ENCODE results near the gene UBALD2.
"Not testable (repeated sequence)": the region's sequence is repeated elsewhere in the genome, so short reads cannot be mapped to it uniquely, and the experiment has no call there.

The UBALD2 gene

GRCh38 chr17:76266244-76266938 is 1.2 kb downstream of the UBALD2 start:
- no peak for DNase-seq

GRCh38 chr17:76267051-76267576 is 2.0 kb downstream of the UBALD2 start:
- no peak for DNase-seq

- not testable (repeated sequence) for DNase-seq
These were observed 2.4 kb downstream of the UBALD2 start for GRCh38 chr17:76267581-76268001.

DNA sequence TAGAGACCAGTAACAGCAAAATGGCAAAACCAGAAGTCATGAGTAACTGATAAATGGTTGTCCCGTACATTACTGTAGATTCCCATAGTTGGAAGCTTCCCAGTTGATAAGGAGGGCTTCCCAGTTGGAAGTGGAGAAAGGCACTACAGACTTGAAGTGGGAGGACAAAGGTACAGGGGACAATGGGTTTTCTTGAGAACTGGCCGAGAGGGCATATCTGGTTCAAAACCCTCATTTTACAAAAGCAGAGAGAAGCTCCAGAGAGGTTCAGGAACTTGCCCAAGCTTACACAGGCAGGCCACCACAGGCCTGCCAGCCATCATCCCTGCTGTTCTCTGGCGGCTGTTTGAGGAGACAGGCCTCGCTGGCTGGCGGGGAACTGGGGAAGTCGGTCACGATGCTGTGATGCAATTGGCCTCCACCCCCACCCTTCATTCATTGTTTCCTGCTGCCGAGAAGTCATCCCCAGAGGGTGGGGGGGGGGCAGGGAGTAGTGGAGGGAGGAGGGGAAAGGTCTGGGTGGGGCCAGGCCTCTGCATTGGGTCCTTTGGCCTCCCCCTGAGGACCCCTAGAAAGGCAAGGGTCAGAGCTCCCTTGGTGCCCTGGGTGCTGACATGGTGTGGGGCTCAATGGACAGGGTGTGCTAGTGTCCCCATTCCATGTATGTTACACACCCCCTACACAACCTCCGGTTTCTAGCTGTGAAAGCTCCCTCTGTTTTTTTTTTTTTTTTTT is 3.0 kb downstream of the UBALD2 start:
- DNase-seq: peak; percentile 67

- DNase-seq: no peak
These were observed 4.1 kb downstream of the UBALD2 start for GRCh38 chr17:76268991-76269981.

DNA sequence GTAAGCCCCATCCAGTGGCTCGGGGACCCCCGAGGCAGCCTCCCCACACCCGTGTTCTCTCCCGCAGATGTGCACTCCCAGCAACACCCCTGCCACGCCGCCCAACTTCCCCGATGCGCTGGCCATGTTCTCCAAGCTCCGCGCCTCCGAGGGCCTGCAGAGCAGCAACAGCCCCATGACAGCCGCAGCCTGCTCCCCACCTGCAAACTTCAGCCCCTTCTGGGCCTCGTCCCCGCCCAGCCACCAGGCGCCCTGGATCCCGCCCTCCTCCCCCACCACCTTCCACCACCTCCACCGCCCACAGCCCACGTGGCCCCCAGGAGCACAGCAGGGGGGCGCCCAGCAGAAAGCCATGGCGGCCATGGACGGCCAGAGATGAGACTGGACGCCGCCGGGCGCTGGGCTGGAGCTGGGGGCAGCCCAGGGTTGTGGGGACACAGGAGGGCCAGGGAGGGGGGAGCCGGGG is 5.0 kb downstream of the UBALD2 start:
- DNase-seq: no peak

DNA sequence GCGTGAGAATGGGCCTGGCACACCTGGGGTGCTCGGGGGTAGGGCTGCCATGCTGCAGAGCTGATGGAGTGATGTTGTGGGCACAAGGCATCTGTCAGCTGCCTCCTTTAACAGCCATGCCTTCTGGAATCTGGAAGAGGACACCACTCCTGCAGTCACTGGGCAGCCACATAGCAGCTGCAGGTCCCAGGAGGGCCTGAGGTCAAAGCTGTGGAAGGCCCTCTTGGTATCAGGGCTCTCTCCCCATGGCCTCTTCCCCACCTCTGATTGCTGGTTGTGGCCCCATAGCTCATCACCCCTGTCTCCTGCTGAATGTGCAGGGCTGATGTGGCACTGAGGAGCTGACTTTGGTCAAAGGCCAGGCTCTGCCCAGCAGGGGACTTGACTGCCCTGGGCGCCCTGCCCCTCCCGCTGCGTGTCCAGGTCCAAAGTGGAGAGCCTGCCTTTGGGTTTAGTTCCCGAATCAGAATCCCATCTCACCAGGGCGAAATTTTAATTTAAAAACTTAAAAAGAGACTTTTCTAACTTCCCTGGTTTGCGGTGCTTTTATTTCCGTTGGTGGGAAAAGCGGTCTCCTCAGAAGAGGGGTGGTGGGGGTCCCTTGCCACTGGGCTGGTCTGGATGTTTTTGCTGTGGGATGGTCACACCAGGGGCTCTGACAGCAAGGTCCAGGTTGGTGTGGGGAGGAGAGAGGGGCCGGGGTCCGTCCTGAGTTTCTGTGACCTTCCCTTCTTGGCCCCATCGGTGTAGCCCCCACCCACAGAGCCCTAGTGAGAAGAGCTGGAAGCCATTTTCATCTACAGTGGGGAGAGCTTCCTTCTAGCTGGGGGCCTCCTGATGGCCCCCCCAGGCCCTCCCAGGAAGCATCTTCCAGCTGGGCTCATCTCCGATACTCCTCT is 5.9 kb downstream of the UBALD2 start:
- DNase-seq: no peak

- no peak for DNase-seq
These were observed 6.8 kb downstream of the UBALD2 start for GRCh38 chr17:76271669-76272540.

DNA sequence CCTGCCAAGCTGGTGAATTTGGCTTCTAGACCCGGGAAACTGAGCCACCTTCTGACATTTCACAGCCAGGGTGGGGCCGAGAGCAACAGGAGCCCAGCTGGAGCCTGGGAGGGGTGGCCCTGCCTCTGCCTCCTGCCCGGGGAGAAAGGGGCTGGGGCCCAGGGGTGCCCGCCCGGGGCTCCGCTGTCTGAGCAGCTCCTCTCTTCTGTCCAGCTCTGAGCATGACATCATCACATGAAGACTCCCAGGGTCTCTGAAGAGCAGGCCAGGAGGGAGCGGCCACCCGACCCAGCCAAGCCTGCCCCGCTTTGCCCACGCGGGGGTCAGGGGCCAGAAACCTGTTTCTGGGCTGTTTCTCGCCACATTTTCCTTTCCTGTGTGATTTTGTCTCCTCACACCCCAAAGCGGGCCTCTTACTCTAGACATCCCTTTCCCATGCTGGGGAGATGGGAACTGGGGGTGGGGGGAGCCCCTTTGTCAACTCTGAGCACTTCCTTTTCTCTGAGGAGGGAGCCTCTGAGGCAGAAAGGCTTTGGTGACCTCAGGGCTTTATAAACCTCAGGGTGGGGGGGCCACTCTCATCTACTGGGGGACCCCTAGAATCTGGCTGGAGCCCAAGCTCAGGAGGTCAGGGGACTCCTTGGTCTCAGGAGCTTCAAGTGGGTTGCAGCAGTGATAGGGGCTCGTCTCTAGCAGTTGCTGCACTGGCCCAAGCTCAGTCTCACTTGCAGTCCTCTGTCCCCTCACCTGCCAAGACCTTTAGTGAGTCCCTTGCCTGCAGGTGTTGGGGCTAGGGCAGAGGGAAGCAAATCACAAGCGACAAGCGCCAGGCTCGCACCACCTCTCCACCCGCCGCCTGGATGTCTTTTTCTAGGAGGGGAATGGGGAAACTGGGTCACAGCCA is 7.6 kb downstream of the UBALD2 start:
- DNase-seq: no peak

- DNase-seq: no peak
These were observed 8.4 kb downstream of the UBALD2 start for GRCh38 chr17:76273445-76274111.

DNA sequence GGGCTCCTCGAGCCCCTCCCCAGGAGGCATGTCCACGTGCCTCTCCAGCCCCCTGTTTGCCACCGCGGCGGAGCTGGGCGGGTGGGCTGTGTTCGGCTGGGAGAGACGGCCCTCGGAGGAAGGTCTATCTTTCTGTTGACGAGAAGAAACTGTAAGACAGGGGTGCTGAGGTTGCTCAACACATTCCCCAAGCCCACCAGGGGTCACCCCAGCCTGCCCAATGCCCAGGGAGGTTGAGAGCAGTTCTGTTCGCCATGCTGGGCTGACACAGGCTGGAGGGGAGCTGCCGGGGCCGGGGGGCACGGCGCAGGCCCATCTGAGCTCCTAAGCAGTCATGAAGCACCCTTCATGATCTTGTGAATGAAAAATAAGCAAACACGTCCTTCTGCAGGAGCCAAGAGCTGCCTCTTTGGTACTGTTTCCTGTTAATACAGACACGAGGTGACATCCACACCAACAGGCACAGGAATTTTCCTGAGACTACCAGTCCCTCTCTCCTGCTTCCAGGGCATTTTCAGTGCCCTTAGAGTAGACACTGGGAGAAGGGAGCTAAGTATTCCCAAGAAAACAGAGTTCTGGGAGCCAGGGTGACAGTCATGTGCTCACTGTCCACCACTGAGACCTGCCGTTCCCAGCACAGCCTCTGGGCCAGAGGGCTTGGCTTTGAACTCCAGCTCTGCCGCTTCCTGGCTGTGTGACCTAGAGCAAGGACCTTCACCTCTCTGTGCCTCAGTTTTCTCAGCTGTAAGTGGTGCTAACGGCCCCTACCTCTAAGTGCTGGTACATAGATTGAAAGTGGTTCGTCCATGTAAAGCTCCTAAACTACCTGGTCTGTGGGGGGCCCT is 9.2 kb downstream of the UBALD2 start:
- no peak for DNase-seq

GRCh38 chr17:76275382-76276068 is 10.4 kb downstream of the UBALD2 start:
- DNase-seq: no peak

- DNase-seq: no peak
These were observed 10.9 kb downstream of the UBALD2 start for GRCh38 chr17:76276069-76276431.

GRCh38 chr17:76276461-76277299 is 11.5 kb downstream of the UBALD2 start:
- peak; percentile 51 for DNase-seq

DNA sequence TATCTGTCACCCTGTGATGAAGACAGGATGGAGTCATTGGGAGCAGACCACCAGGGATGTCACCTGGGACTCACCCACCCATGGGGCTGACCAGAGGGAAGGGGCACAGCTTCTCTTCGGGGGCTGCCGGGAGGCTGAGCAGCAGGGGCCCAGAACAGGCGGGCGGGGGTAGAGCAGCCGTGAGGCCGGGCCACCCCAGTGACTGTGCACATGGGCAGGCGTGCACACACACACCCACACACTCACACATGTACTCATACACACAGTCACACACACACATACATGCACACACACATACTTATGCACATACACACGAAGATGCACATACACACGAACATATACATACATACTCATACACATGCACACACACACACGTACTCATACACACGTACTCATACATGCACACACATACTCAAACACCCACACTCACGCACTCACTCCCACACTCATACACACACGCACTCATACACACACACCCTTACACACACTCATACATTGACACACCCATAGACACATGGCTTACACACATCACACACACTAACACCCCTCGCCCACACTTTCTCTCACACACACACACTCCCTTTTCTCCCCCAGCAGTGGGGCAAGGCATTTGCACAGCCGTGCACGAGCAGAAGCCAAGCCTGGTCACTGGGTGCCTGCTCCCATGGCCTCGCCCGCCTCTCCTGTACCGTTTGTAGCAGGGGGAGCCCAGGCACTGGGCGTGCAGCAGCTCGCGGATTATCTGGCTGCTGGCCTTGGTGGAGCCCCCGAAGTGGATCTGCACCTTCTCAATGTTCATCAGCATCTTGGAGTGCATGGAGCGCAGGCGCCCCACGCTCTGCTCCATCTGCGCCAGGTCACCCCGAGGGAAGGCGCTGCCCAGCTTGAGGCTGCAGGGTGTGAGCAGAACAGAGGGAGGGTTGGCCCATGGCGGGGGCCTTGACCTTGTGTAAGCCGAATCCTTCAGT is 12.4 kb downstream of the UBALD2 start:
- DNase-seq: no peak

Data from fibroblast of skin of back (primary cell).